Fibroblast of lung (primary cell): Measurements from ENCODE around the gene ADRA2A. TPM values are rescaled to one million over a fixed set of nuclear protein-coding genes. Genes with fewer than 3 reads are reported as not detected.

Experiments
- DNase-seq, 2 donors: peaks; one replicate each; pipeline versions ENCODE4 v3.0.0 to v3.0.0-alpha.2; 2010; ENCODE audit warnings: low read depth in 2 of 2
- H2AFZ ChIP-seq: 2 replicates; pipeline ENCODE4 v1.5.1; 2012; ENCODE audit warnings: low read length, control low read depth, inconsistent platforms
- H3K27ac ChIP-seq: 2 replicates; pipeline ENCODE4 v1.5.1; 2011; ENCODE audit warnings: low read length, control low read depth; ENCODE audit not compliant: insufficient read depth
- H3K27me3 ChIP-seq: 2 replicates; pipeline ENCODE4 v1.5.1; 2011; ENCODE audit warnings: mild to moderate bottlenecking, low read length; ENCODE audit not compliant: control insufficient read depth, insufficient read depth
- H3K36me3 ChIP-seq: 2 replicates; pipeline ENCODE4 v1.5.1; 2011; ENCODE audit warnings: low read length; ENCODE audit not compliant: control insufficient read depth, insufficient read depth
- H3K4me1 ChIP-seq: 2 replicates; pipeline ENCODE4 v1.5.1; 2011; ENCODE audit warnings: low read length; ENCODE audit not compliant: control insufficient read depth, insufficient read depth; ENCODE audit errors: extremely low read depth
- H3K4me2 ChIP-seq: 2 replicates; pipeline ENCODE4 v1.5.1; 2011; ENCODE audit warnings: low read length, control low read depth; ENCODE audit not compliant: insufficient read depth; ENCODE audit errors: extremely low read depth
- H3K4me3 ChIP-seq, 4 experiments: fragments of 200-600 bp in 1 of 4; sonication (generic) in 1 of 4; replicated peaks in 1 of 4; 2 replicates each; pipeline ENCODE4 v1.5.1; 2011 to 2016; ENCODE audit warnings: low read length in 4 of 4, low read depth in 3 of 4, mild to moderate bottlenecking in 3 of 4, control low read depth in 2 of 4, inconsistent platforms in 1 of 4, mixed read lengths in 1 of 4; ENCODE audit not compliant: insufficient read depth in 1 of 4; ENCODE audit errors: control extremely low read depth in 1 of 4
- H3K79me2 ChIP-seq: 2 replicates; pipeline ENCODE4 v1.5.1; 2012; ENCODE audit warnings: mild to moderate bottlenecking, low read length, inconsistent platforms; ENCODE audit not compliant: control insufficient read depth, insufficient read depth
- H3K9ac ChIP-seq: 2 replicates; pipeline ENCODE4 v1.5.1; 2011; ENCODE audit warnings: mild to moderate bottlenecking, low read length, control low read depth; ENCODE audit not compliant: insufficient read depth
- H3K9me3 ChIP-seq: 2 replicates; pipeline ENCODE4 v1.5.1; 2012; ENCODE audit warnings: low read depth, low read length; ENCODE audit not compliant: control insufficient read depth, insufficient read depth
- H4K20me1 ChIP-seq: 2 replicates; pipeline ENCODE4 v1.5.1; 2011; ENCODE audit warnings: low read length; ENCODE audit not compliant: control insufficient read depth, insufficient read depth; ENCODE audit errors: extremely low read depth
- CTCF ChIP-seq, 2 donors: IDR thresholded peaks in 1 of 2; conservative IDR thresholded peaks in 1 of 2; 1 replicate in 1 of 2; 2 replicates in 1 of 2; pipeline ENCODE4 v1.5.1; 2011 to 2012; ENCODE audit warnings: low read length in 2 of 2, control low read depth in 1 of 2, inconsistent platforms in 1 of 2, low read depth in 1 of 2, mild to moderate bottlenecking in 1 of 2
- EZH2 ChIP-seq: IDR thresholded peaks from 2 replicates; pipeline ENCODE4 v1.5.1; 2012; ENCODE audit warnings: low read length, control low read depth, mild to moderate bottlenecking; ENCODE audit errors: missing control alignments
- polyA plus RNA-seq, 2 donors: library from polyadenylated mRNA; depleted of rRNA in 1 of 2; stranded (reverse) in 1 of 2; unstranded in 1 of 2; fragments of >200 nt; gene quantifications; 2 replicates each; pipeline ENCODE4 v1.2.1, GENCODE V29; 2011 to 2012; ENCODE audit warnings: missing spikeins in 1 of 2
- total RNA-seq: library from RNA; depleted of rRNA; stranded (reverse); fragments of >200 nt; gene quantifications from 2 replicates; pipeline ENCODE4 v1.2.1, GENCODE V29; 2014

ADRA2A gene
- total and polyA plus RNA-seq, 2 donors (not counting 1 experiment from before 2014, with no cell fraction given): under 0.01 to 0.02 TPM

GRCh38 chr10:111091833-111092232 lies 15.0 kb downstream of the ADRA2A start:
- Histone ChIP-seq H3K9ac (no peak overlapping the region), H2AFZ (no peak overlapping the region), H3K4me3 (no peak overlapping the region), H3K27me3 (no peaks in the 10 kb centered on the region), H3K36me3 (no peaks in the 10 kb centered on the region), H3K4me2 (no peak overlapping the region), H3K9me3 (no peaks in the 10 kb centered on the region), H3K27ac (no peak overlapping the region), H3K79me2 (no peaks in the 10 kb centered on the region), H3K4me1 (no peaks in the 10 kb centered on the region), H4K20me1 (no peaks in the 10 kb centered on the region)
- no peak for TF ChIP-seq EZH2
- no peak for TF ChIP-seq CTCF (conservative IDR thresholded peaks at IDR 0.05 in 1 of 2, IDR thresholded peaks at IDR 0.05 in 1 of 2; ENCODE audit: low read depth in 1 of 2, low read length in 2 of 2)
- no peak for DNase-seq

GRCh38 chr10:111093741-111094380 lies 17.0 kb downstream of the ADRA2A start:
- no peak overlapping the region for H3K4me2 ChIP-seq
- TF ChIP-seq EZH2 (no peak), CTCF (conservative IDR thresholded peaks at IDR 0.05 in 1 of 2, IDR thresholded peaks at IDR 0.05 in 1 of 2; ENCODE audit: low read depth in 1 of 2, low read length in 2 of 2) (no peak)

GRCh38 chr10:111098679-111099437 lies 22.0 kb downstream of the ADRA2A start:
- H3K27me3 ChIP-seq: no peaks in the 10 kb centered on the region
- H3K27ac ChIP-seq: no peak overlapping the region
- H3K36me3 ChIP-seq: no peaks in the 10 kb centered on the region
- no peak overlapping the region for H3K4me2 ChIP-seq
- H3K9me3 ChIP-seq: no peaks in the 10 kb centered on the region
- TF ChIP-seq EZH2 (no peak), CTCF (conservative IDR thresholded peaks at IDR 0.05 in 1 of 2, IDR thresholded peaks at IDR 0.05 in 1 of 2; ENCODE audit: low read depth in 1 of 2, low read length in 2 of 2) (no peak)
- DNase-seq: no peak
- H3K9ac ChIP-seq: no peak overlapping the region
- H3K79me2 ChIP-seq: no peaks in the 10 kb centered on the region
- H3K4me3 ChIP-seq: no peak overlapping the region
- H2AFZ ChIP-seq: no peak overlapping the region
- H3K4me1 ChIP-seq: no peaks in the 10 kb centered on the region
- no peaks in the 10 kb centered on the region for H4K20me1 ChIP-seq

More at GRCh38 chr10:111093741-111094380, 17.0 kb downstream of the ADRA2A start:
- H3K36me3 ChIP-seq: no peaks in the 10 kb centered on the region
- no peaks in the 10 kb centered on the region for H3K27me3 ChIP-seq
- H3K79me2 ChIP-seq: no peaks in the 10 kb centered on the region
- H3K9ac ChIP-seq: no peak overlapping the region
- peak in 1 of 2 donors; percentile 47 for DNase-seq
- no peaks in the 10 kb centered on the region for H4K20me1 ChIP-seq
- no peak overlapping the region for H3K4me3 ChIP-seq
- no peak overlapping the region for H3K27ac ChIP-seq
- H2AFZ ChIP-seq: no peak overlapping the region
- H3K9me3 ChIP-seq: no peaks in the 10 kb centered on the region
- no peaks in the 10 kb centered on the region for H3K4me1 ChIP-seq
